Measurements from ENCODE around the gene UQCRC1. TPM values are rescaled to one million over a fixed set of nuclear protein-coding genes. Genes with fewer than 3 reads are reported as not detected.

The UQCRC1 gene
- total RNA-seq, 1 experiment from 2014 or later = 575 TPM

DNA sequence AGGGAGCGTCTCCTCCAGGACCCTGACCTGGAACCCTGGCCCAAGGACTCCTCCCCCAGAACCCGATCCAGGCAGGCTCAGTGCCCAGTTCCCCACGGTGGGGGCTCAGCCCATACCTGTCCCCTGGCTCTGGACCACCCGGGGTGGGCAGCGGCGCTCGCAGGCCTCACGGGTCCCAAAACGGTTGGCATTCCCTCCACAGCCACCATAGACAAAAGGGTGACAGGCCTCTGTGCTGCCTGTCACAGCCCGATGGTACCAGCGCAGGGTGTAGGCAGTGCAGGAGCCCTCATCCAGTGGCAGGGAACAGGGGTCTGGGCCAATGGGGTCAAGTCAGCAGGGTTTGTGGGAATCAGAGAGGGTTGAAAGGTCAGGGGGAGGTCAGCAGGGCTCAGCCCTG is 44.8 kb downstream of the UQCRC1 start:
- Histone ChIP-seq H3K79me2 (ENCODE audit: low read length) (no peaks in the 10 kb centered on the region), H3K4me1 (ENCODE audit: insufficient read depth, low read length) (peaks cover 38% of the 10 kb centered on the region), H4K20me1 (ENCODE audit: low read length) (no peaks in the 10 kb centered on the region), H2AFZ (ENCODE audit: low read length) (no peak overlapping the region), H3F3A (ENCODE audit: low read length, unreplicated experiment) (no peaks in the 10 kb centered on the region), H3K9me2 (replicated peaks; ENCODE audit: low read length) (no peaks in the 10 kb centered on the region), H3K9me3 (ENCODE audit: low read length) (no peaks in the 10 kb centered on the region), H3K27me3 (ENCODE audit: low read length) (no peaks in the 10 kb centered on the region), H3K4me2 (ENCODE audit: low read length) (no peak overlapping the region), H3K9ac (ENCODE audit: low read length) (peak overlapping the region; percentile 10; the same call in 1 of the 2 replicates), H3K27ac (ENCODE audit: low read length) (peak overlapping the region; percentile 51), H3K36me3 (ENCODE audit: low read depth, low read length) (no peaks in the 10 kb centered on the region), H3K4me3 (ENCODE audit: low read length) (no peak overlapping the region)
- no peak for ATAC-seq
- DNase-seq = no peak
- ChIA-PET POLR2A (ENCODE audit: unreplicated experiment) (no interaction called here), CTCF (no interaction called here)
- TF ChIP-seq EZH2 (IDR thresholded peaks at IDR 0.05; ENCODE audit: low read length, unreplicated experiment) (no peak), EZH2phosphoT487 (IDR thresholded peaks at IDR 0.05; ENCODE audit: borderline replicate concordance, low read length) (no peak)
- TF ChIP-seq, protein P1, sequence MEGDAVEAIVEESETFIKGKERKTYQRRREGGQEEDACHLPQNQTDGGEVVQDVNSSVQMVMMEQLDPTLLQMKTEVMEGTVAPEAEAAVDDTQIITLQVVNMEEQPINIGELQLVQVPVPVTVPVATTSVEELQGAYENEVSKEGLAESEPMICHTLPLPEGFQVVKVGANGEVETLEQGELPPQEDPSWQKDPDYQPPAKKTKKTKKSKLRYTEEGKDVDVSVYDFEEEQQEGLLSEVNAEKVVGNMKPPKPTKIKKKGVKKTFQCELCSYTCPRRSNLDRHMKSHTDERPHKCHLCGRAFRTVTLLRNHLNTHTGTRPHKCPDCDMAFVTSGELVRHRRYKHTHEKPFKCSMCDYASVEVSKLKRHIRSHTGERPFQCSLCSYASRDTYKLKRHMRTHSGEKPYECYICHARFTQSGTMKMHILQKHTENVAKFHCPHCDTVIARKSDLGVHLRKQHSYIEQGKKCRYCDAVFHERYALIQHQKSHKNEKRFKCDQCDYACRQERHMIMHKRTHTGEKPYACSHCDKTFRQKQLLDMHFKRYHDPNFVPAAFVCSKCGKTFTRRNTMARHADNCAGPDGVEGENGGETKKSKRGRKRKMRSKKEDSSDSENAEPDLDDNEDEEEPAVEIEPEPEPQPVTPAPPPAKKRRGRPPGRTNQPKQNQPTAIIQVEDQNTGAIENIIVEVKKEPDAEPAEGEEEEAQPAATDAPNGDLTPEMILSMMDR (conservative IDR thresholded peaks at IDR 0.05; ENCODE audit: low read depth, low read length) = no peak
- intact Hi-C loops (cut with micrococcal nuclease) = loop anchor here (5.0 kb wide), 1 partner anchor 118 kb away; no protein-coding TSS in a partner anchor
- no TSS peak for BruUV-seq (replicated peaks)

DNA sequence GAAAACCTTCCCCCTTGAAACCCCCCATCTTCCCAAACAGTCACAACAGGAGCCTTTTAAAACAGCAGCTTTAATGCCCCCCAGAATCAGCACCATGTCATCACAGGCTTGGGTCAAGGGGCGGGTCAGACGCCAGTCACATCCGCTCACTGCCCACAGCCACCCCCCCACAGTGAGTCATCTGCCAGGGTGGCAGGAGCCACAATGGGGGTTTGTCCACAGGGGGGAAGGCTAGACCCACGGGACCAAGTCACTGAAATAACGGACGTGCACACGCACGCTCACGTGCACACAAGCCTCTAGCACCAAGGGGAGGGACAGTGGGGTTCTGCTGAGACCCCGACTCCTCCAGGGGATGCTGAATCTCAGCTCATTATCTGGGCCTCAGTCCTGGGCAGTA is 45.4 kb downstream of the UQCRC1 start:
- no peaks in the 10 kb centered on the region for H3K36me3 ChIP-seq (ENCODE audit: low read depth, low read length)
- H4K20me1 ChIP-seq (ENCODE audit: low read length) = no peaks in the 10 kb centered on the region
- peaks cover 38% of the 10 kb centered on the region for H3K4me1 ChIP-seq (ENCODE audit: insufficient read depth, low read length)
- H3K9me3 ChIP-seq (ENCODE audit: low read length) = no peaks in the 10 kb centered on the region
- POLR2A ChIA-PET (ENCODE audit: unreplicated experiment) = no interaction called here
- peak; percentile 72 for ATAC-seq
- DNase-seq = peak; percentile 77
- BruUV-seq (replicated peaks) = no TSS peak
- no peaks in the 10 kb centered on the region for H3K9me2 ChIP-seq (replicated peaks; ENCODE audit: low read length)
- H3K79me2 ChIP-seq (ENCODE audit: low read length) = no peaks in the 10 kb centered on the region
- peak overlapping the region; percentile 10; the same call in 1 of the 2 replicates for H3K9ac ChIP-seq (ENCODE audit: low read length)
- peak overlapping the region; percentile 38; the same call in 1 of the 2 replicates for H3K4me2 ChIP-seq (ENCODE audit: low read length)
- no peaks in the 10 kb centered on the region for H3K27me3 ChIP-seq (ENCODE audit: low read length)
- H3K4me3 ChIP-seq (ENCODE audit: low read length) = no peak overlapping the region
- intact Hi-C loops (cut with micrococcal nuclease) = loop anchor here (5.0 kb wide), 1 partner anchor 118 kb away; no protein-coding TSS in a partner anchor
- H3F3A ChIP-seq (ENCODE audit: low read length, unreplicated experiment) = no peaks in the 10 kb centered on the region
- CTCF ChIA-PET = interaction anchor here (1.1 kb wide), 1 partner anchor 72 kb away, joined by 6 read pairs; the partner anchor contains the start of gene SLC26A6
- TF ChIP-seq EZH2phosphoT487 (IDR thresholded peaks at IDR 0.05; ENCODE audit: borderline replicate concordance, low read length) = no peak
- TF ChIP-seq EZH2 (IDR thresholded peaks at IDR 0.05; ENCODE audit: low read length, unreplicated experiment) = no peak
- TF ChIP-seq, protein P1 (conservative IDR thresholded peaks at IDR 0.05; ENCODE audit: low read depth, low read length) = peak; percentile 24; the same call in 1 of the 2 replicates
- no peak overlapping the region; the same call in 1 of the 2 replicates for H2AFZ ChIP-seq (ENCODE audit: low read length)
- peak overlapping the region; percentile 51 for H3K27ac ChIP-seq (ENCODE audit: low read length)

DNA sequence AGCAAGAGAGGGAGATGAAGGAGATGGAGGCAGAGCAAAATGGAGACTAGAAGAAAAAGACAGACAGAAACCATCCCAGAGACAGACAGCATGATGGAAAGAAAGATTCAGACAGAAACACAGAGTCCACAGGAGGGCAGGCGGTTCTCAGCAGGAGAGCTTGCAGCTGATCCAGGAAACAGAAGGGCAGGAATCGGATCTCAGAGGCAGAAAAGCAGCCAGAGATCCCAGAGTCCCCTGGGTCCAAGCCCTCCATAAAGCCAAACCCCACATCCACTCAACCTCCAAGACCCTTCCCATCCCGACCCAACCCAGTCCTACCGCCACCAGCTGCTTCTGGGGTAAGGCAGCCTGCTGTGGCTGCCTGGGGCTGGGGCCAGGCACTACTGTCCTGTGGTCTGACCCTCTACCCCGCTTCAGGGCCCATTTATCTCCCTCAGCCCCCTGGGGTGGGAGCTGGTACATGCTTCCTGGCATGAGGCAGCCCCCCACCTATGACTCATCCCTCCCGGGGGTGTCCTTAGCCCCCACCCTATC is 46.0 kb downstream of the UQCRC1 start, which contains the start of gene UCN2:
UCN2 (minus strand) TSS at position 400 of the 537 bp plus-strand sequence. CDS start 657 bp downstream, outside the sequence.
- Histone ChIP-seq H3K4me1 (ENCODE audit: insufficient read depth, low read length) (peaks cover 38% of the 10 kb centered on the region), H2AFZ (ENCODE audit: low read length) (no peak within 1 kb of the TSS; the same call in 1 of the 2 replicates), H4K20me1 (ENCODE audit: low read length) (no peaks in the 10 kb centered on the region), H3K9me3 (ENCODE audit: low read length) (no peaks in the 10 kb centered on the region), H3K27ac (ENCODE audit: low read length) (peak within 1 kb of the TSS; percentile 51), H3K9ac (ENCODE audit: low read length) (peak within 1 kb of the TSS; percentile 10; the same call in 1 of the 2 replicates), H3K9me2 (replicated peaks; ENCODE audit: low read length) (no peaks in the 10 kb centered on the region), H3K4me2 (ENCODE audit: low read length) (peak within 1 kb of the TSS; percentile 38; the same call in 1 of the 2 replicates), H3K36me3 (ENCODE audit: low read depth, low read length) (no peaks in the 10 kb centered on the region), H3K27me3 (ENCODE audit: low read length) (no peaks in the 10 kb centered on the region), H3K79me2 (ENCODE audit: low read length) (no peaks in the 10 kb centered on the region), H3K4me3 (ENCODE audit: low read length) (no peak within 1 kb of the TSS), H3F3A (ENCODE audit: low read length, unreplicated experiment) (no peaks in the 10 kb centered on the region)
- BruUV-seq (replicated peaks) = no TSS peak
- ChIA-PET POLR2A (ENCODE audit: unreplicated experiment) (no interaction called here), CTCF (interaction anchor here (1.1 kb wide), 1 partner anchor 72 kb away, joined by 6 read pairs; the partner anchor contains the start of gene SLC26A6)
- DNase-seq (no peak), ATAC-seq (no peak)
- intact Hi-C loops (cut with micrococcal nuclease) = loop anchor here (5.0 kb wide), 1 partner anchor 119 kb away; no protein-coding TSS in a partner anchor
- TF ChIP-seq EZH2phosphoT487 (IDR thresholded peaks at IDR 0.05; ENCODE audit: borderline replicate concordance, low read length) (no peak), EZH2 (IDR thresholded peaks at IDR 0.05; ENCODE audit: low read length, unreplicated experiment) (no peak)
- TF ChIP-seq, protein P1 (conservative IDR thresholded peaks at IDR 0.05; ENCODE audit: low read depth, low read length) = no peak
